Fibroblast of peridontal ligament (primary cell): ENCODE data around the gene LLPH.
"Not testable (repeated sequence)": the region's sequence is repeated elsewhere in the genome, so short reads cannot be mapped to it uniquely, and the experiment has no call there.

Experiments
- DNase-seq: peaks from one replicate; pipeline ENCODE4 v3.0.0-alpha.2; 2010; ENCODE audit errors: extremely low read depth

The LLPH gene

DNA sequence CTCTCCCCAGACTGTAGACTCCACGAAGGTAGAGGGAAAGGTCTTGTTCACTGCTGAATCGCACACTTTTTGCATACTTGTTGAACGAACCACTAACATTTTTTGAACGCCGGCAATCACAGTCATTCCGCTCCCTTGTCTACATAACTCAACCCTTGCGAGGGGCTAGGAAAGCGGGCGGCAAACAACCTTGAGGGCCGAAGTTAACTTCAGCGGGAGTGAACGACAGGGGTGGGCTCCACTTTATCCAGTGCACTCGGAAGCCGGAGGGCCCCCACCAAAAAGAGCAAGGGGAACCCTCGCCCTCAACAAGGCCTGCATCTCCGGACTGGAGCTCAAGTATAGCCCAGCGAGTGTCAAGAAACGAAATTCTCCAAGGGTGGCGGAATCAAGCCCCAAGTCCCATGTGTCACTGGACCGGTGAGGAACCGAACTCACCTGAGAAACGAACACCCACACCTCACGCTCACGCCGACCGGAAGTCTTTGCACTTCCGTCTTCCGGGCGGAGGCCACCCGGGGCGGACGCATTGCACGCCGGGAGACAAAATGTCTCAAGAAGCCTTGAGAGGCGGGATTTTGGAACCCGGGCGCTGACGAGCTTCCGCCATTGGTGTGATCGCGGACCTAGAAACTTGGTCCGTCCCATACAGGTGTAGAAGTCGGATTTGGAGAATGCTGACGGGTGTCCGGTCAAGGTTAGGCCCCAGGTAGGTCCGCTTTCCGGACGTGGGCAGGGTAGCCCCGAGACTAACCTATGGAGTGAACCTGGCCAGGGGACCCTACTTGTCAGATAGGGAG lies at the start of gene LLPH:
Gene LLPH, minus strand, starts transcription at position 484 of the 800 bp plus-strand sequence. CDS start 1,644 bp downstream, outside the sequence.
- peak; percentile 79 for DNase-seq

DNA sequence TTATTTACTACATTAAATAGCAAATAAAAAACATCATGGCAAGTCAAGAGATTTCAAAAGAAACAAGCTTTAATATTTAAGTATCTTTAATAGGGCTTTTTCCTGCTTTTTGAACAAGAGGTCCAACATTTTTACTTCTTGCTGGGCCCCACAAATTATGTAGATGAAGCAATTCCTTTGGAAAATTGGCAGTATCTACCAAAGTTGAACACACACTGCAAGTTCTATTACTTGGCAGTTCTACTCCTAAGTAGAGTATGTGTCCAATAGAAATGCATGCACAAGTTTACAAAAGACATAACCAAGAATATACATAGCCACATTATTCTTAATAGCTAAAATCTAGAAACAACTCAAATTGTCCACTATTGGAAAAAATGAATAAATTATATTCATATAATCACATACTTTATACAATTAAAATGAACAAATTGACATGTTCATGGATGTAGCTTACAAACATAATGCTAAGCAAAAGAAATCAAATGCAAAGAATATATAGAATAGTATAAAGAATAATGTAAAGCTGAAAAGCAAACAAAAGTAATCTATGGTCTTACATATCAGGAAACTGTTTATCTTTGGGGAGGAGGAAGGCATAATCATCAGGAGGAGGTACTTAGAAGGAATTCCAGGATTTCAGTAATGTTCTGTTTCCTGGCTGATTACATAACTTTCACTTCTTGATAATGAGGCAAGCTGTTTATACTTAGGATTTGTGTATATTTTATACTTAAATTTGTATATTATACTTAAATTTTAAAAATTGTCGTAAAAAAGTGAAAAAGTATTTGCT lies 45.8 kb upstream of the LLPH start:
- peak; percentile 69 for DNase-seq

DNA sequence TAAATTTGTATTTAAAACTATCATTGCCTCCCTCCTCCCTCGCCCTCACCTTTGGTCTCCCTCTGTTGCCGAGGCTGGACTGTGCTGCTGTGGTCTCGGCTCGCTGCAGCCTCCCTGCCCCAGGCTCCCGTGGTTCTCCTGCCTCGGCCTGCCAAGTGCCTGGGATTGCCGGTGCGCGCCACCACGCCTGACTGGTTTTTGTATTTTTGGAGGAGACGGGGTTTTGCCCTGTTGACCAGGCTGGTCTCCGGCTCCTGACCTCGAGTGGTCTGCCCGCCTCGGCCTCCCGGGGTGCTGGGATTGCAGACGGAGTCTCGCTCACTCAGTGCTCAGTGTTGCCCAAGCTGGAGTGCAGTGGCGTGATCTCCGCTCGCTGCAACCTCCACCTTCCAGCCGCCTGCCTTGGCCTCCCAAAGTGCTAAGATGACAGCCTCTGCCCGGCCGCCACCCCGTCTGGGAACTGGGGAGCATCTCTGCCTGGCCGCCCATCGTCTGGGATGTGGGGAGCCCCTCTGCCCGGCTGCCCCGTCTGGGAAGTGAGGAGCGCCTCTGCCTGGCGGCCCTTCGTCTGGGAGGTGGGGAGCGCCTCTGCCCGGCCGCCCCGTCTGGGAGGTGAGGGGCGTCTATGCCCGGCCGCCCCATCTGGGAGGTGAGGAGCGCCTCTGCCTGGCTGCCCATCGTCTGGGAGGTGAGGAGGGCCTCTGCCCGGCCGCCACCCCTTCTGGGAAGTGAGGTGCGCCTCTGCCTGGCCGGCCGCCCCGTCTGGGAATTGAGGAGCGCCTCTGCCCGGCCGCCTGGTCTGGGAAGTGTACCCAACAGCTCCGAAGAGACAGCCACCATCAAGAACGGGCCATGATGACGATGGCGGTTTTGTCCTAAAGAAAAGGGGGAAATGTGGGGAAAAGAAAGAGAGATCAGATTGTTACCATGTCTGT lies 44.1 kb upstream of the LLPH start:
- not testable (repeated sequence) for DNase-seq

DNA sequence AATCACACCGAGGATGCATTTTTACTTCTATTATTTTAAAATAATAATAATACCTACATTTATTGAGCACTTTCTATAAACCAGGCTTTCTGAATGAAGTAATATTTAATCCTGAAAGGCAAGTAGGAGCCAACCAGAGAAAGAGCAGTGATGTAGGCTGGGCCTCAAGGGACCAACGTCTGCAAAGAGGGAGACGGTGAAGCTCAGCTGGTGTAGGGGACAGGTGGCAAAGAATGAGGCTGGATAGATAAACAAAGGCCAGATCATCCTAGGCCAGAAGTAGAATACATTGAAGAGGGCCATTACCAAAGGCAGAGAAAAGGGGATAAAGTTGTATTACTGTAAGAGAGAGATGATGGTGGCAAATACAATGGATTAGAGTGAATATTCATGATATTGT lies 40.1 kb upstream of the LLPH start:
- no peak for DNase-seq

DNA sequence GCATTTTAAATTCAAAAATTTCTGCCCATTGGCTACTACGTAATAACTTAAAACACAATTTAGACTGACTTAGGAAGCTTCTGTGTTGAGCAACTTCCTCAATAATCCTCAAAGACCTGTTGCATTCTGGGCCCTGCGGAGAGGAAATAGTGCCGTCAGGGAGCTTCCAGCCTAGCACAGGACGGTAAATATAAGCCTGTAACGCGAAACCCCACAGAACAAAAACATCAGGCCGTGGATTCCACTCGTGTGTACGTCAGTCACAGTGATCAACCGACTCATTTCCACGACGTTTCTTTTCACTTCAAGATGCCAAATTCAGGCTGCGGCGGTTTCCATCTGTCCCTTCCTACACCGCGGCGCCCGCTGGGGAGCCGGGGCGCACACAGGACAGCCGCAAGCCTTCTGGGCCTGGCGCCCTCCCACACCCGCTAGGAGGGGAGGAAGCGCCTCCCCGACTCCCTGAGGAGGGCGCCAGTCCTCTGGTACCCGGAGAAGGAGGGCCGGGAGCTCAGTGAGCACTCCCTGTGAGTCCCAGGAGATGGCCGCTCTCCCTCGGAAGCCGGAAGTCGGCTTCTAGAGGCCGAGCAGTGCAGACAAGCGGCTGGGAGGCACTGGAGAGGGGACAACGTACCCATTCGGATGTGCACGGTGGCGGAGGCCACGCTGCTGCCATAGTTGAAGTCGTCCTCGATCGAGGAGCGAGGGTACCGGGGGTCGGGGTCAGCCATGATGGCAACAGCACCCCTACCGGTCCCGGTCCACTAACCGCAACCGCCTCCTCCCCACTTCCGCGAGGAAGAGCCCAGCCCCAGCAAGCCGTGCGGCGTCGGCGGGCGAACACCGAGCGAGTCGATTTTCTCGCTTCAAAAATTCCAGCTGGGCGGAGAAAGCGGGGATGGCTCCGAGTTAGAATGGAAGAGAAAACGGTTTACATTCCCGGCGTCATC lies 38.9 kb upstream of the LLPH start, which contains the start of gene TMBIM4:
Gene TMBIM4, minus strand, starts transcription at position 776 of the 950 bp plus-strand sequence. Its CDS starts 45 bp downstream, at position 731.
- DNase-seq, result peak; percentile 96

DNA sequence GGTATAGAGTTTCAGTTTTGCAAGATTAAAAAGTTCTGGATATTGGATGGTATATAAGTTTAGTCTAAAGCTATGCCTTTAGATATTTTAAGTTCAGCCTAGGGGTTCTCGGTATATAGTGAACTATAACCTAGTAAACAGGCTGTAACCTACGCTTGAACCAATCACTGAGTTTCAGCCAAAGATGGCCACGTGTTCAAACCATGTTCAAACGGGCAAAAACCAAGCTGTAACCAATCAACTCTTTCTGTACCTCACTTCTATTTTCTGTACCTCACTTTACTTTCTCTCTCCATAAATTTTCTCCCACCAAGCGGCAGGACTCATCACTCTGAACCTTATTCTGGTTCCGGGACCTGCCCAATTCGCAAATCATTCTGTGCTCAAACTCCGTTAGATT lies 37.9 kb upstream of the LLPH start:
- DNase-seq, result no peak

DNA sequence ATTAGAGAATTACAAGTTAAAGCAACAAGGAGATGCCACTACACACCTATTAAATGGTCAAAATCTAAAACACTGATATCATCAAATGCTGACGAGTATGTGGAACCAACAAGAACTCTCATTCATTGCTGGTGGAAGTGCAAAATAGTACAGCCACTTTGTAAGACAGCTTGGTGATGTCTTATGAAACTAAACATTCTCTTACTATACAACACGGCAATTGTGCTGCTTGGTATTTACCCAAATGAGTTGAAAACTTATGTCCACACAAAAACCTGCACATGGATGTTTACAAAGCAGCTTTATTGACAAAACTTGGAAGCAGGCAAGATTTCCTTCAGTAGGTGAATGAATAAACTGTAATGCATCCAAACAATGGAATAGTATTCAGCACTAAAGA lies 36.0 kb upstream of the LLPH start:
- DNase-seq, result no peak

DNA sequence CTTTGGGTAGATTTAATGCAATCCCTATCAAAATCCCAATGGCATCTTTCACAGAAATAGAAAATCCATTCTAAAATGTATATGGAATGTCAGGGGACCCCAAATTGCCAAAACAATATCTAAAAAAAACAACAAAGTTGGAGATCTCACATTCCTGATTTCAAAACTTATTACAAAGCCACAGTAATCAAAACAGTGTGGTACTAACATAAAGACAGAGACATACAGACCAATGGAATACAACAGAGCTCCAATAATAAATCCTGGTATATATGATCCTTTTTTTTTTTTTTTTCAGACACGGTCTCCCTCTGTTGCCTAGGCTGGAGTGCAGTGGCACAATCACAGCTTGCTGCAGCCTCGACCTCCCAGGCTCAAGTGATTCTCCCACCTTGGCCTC lies 34.6 kb upstream of the LLPH start:
- no peak for DNase-seq

DNA sequence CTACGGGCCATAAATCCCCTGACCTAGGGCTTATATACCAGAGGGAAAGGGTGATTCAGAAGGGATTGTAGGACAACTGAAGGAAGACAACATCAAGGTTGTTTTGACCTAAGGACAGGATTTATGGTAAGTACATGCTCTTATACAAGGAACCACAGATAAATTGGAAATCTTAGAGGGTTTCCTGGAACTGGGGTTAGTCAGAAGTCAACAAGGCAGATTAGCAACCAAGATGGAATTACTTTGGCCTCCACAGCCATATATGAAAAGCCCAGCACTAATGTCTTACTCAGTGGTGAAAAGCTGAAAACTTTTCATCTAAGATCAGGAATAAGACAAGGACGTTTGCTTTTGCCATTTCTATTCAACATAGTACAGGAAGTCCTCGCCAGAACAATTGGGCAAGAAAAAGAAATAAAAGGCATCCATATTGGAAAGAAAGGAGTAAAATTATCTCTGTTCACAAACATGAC lies 33.8 kb upstream of the LLPH start:
- DNase-seq, result no peak

DNA sequence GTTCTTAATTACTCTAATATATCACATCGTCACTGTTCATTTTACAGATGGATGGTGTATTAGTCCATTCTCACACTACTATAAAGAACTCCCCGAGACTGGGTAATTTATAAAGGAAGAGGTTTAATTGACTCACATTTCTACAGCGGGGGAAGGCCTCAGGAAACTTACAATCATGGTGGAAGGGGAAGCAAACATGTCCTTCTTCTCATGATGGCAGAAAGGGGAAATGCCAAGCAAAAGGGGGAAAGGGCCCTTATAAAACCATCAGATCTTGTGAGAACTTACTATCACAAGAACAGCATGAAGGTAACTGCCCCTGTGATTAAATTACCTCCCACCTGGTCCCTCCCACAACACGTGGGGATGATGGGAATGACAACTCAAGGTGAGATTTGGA lies 32.7 kb upstream of the LLPH start:
- no peak for DNase-seq

DNA sequence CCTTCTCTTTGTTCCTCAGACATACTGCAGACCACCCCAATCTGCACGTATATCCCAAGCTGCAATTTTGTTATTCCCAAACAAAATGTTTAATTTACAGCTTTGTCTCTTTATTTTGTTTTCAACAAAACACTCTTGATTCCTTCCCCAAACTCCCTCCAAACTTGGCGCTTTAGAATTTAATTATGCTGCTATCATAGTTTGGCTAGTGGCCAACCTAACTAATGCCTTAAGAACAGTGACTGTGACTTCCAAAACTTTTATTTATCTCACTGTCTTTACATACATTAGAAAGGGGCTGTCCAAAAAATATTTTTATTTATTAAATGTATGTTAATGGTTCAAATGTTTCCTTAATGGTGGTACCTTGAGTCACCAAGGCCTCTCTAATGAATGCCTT lies 32.2 kb upstream of the LLPH start:
- DNase-seq, result no peak

DNA sequence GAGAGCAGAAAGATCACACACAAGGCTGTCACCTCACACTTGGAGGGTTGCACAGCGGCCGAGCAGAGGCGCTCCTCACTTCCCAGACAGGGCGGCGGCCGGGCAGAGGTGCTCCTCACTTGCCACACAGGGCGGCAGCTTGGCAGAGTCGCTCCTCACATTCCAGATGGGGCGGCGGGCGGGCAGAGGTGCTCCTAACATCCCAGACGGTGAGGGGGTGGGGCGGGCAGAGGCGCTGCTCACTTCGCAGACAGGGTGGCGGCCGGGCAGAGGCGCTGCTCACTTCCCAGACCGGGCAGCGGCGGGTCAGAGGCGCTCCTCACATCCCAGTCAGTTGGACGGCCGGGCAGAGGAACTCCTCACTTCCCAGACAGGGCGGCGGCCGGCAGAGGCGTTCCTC lies 30.2 kb upstream of the LLPH start:
- DNase-seq, result no peak

DNA sequence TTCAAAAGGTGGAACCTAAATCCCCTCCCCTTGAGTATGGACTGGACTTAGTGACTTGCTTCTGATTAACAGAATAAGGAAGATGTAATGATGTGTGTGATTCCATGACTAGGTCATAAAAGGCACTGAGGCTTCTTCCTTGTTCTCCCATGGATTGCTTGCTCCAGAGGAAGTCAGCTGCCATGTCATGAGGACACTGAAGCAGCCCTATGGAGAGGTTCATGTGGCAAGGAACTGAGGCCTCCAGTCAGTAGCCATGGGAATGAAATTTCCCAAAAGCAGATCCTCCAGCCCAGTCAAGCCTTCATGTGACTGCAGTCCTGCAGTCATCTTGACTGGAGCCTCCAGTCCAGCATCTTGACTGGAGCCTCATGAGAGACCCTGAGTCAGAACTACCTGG lies 28.6 kb upstream of the LLPH start:
- DNase-seq, result no peak

DNA sequence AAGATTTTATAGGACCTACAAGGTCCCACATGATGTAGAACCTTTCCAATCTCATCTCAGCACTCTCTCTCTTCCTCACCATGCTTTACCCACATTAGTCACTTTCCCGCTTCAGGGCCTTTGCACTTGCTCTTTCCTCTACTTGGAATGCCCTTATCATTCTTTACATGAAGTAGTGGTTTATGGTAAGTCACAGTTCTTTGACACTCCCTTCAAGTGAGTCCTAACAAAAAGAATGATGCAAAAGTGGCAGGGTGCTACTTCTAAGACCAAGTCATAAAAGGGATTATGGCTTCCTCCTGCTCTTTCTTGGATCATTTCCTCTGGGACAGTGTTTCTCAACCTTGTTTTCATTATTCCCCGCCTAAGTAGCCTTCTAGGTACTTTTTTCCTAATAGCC lies 26.1 kb upstream of the LLPH start:
- no peak for DNase-seq

DNA sequence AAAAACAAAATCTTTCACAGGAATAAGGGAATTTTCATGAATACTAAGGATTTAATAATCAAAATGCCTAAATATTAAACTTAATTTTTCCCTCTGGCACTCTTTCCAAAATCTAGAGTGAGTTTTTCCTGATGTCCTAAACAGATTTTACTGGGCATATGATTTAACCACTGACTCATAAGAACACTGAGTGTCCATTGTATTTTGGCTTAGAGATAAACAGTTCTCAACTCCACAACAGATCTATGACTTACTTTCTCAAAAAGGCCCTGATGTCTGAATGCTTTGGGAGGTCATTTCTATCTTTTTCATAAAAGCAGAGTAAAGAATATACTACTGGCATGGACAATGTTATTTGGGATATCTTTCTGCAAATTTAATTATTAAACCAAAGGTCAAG lies 24.2 kb upstream of the LLPH start:
- DNase-seq, result peak; percentile 41

DNA sequence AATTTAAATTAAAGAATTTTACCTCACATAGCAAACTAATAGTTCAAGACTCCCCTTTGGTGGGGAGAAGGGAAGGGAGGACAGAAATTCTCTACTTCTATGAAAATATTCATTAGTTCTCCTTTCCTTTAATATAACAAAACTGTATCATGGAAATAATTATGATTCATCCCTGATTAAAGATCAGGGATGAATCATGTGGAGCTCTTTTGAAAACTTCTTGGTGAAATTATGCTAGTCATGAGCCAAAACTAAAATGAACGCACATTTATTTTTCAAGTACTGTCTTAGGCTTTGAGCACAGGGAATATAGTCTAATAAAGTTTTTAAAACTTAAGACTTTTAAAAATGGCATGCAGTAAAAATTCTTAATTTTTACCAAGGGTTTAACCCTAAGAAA lies 22.2 kb upstream of the LLPH start:
- DNase-seq, result peak; percentile 79

DNA sequence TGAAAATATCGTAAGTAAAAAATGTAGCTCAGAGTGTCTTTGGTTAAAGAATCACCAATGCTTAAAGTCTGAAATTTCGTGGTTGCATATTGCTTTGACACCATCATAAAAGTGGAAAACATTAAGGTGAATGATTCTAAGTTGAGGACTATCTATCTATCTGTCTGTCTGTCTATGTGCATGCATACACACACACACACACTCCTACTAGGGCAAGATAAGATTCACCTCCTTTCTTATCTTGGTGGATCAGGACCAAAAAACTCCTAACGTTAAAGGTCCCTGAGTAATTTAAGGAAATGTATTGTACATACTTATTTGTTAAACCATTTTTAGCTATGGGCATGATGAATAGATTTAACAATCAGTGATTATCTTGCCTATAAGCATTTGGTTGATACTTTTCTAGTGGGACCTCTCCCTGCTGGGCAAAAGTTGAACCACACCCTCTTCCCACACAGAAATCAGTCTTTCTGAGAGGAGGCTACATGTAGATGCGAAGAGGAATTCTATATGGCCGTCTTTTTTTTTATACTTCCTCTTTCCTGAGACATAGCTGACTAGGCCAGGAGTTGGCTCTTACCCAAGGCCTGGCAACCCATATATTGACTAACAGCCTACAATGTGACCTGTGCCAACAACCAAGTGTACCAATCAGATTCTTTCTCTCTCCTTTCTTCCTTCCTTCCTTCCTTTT lies 19.3 kb upstream of the LLPH start:
- no peak for DNase-seq

DNA sequence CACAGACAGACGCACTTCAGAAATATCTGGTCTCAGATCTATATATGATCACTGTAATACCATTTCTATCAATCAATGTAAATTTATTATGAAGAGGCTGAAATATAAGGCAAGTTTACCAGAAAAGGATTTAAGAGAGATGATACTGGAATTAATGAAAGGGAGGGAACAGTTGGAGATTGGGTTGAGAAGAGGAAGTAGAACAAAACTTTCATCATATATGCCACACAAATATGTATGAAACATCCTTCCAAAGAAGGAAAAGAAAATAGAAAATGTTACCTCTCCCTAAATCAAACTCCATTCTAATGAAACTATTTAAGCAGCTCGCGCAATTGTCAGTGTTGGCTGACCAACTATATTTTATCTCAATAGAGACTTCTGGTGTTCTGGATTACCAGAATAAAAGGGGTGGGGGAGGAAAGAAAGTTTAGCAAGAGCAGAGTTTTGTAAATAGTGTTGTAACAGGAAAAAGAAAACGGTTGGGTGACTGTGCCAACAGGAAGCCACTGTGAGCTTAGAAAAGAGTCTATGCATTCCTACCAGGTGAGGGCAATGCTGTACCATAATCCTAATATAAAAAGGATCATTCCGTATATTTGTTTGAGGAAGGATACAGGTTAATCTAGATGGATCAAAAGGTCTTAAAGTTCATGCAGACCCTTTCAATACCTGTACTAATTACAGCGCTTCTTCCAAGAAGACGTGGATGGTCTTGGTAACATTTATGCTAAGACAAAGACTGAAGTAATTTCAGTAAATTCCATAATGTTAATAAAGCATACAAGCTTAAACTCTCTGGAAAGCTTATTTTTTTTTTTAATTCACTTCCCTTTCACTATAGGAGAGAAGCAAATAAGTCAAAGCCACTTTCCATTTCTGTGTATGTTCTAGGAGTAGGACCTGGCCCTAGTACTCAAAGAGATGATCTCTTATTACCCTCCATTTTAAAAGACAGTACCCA lies 14.5 kb upstream of the LLPH start:
- peak; percentile 86 for DNase-seq

DNA sequence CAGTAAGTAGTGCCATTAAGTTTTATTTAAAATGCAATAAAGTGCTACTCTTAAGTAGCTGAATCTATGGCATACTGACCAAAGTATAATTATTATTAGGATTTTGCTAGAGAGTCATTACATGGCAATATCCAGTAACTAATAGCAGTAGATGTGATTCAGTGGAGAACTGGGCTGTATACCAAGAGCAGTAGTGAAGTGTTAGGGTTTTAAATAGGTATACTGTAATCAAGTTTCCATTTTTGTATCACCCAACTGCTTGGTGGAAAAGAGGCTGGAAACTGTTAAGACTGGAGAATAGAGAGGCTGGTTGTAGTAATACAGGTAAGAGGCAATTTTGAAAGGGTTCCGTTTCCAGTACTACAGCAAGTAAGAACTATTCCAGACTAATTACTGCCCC lies 13.3 kb upstream of the LLPH start:
- DNase-seq, result no peak
